GM18873 (cell line): ENCODE results near the gene TFEB.

Experiments used
- ATAC-seq: cut with Tn5 transposase; IDR thresholded peaks from one replicate; pipeline ENCODE4 v1.9.1; 2021; ENCODE audit warnings: mild to moderate bottlenecking, moderate library complexity, moderate number of reproducible peaks; ENCODE audit not compliant: unreplicated experiment, low FRiP score

TFEB gene

GRCh38 chr6:41642960-41643898, 92.2 kb downstream of the TFEB start:
- ATAC-seq = no peak

GRCh38 chr6:41642090-41642959, 93.1 kb downstream of the TFEB start:
- ATAC-seq = no peak

- ATAC-seq = no peak
These were observed 94.0 kb downstream of the TFEB start for GRCh38 chr6:41641352-41641925.

GRCh38 chr6:41640426-41640825, 95.0 kb downstream of the TFEB start:
- no peak for ATAC-seq

GRCh38 chr6:41639809-41640371, 95.5 kb downstream of the TFEB start:
- ATAC-seq = no peak

GRCh38 chr6:41638935-41639808, 96.2 kb downstream of the TFEB start:
- ATAC-seq = no peak

- no peak for ATAC-seq
These were observed 97.1 kb downstream of the TFEB start, which contains the start of gene MDFI for GRCh38 chr6:41638002-41638934. TSS of gene MDFI (plus strand) at chr6:41638468. CDS start at chr6:41638750, 282 bp downstream.

GRCh38 chr6:41637194-41638001, 98.0 kb downstream of the TFEB start:
- ATAC-seq = no peak

GRCh38 chr6:41636833-41637193, 98.6 kb downstream of the TFEB start:
- no peak for ATAC-seq

GRCh38 chr6:41635365-41635764, 100.0 kb downstream of the TFEB start:
- ATAC-seq = no peak

- no peak for ATAC-seq
These were observed 100.8 kb downstream of the TFEB start for GRCh38 chr6:41634657-41635056.
